Endothelial cell (in vitro differentiated cells): ENCODE data around the gene HEPHL1. TPM values are rescaled to one million over a fixed set of nuclear protein-coding genes. Genes with fewer than 3 reads are reported as not detected.

Source experiments
- DNase-seq: peaks from one replicate; pipeline ENCODE4 v3.0.0; 2021; ENCODE audit warnings: low spot score
- H3K27ac Mint-ChIP-seq: one replicate; pipeline ENCODE4 v1.8.0; 2021; ENCODE audit warnings: mixed read lengths, inconsistent platforms; ENCODE audit not compliant: unreplicated experiment
- H3K27me3 Mint-ChIP-seq: one replicate; pipeline ENCODE4 v1.8.0; 2021; ENCODE audit warnings: mild to moderate bottlenecking, moderate library complexity, mixed read lengths, inconsistent platforms; ENCODE audit not compliant: unreplicated experiment
- H3K36me3 Mint-ChIP-seq: one replicate; pipeline ENCODE4 v1.8.0; 2021; ENCODE audit warnings: mild to moderate bottlenecking, low read depth, mixed read lengths, inconsistent platforms; ENCODE audit not compliant: unreplicated experiment
- H3K4me1 Mint-ChIP-seq: one replicate; pipeline ENCODE4 v1.8.0; 2021; ENCODE audit warnings: mild to moderate bottlenecking, mixed read lengths, inconsistent platforms; ENCODE audit not compliant: unreplicated experiment
- H3K4me3 Mint-ChIP-seq: one replicate; pipeline ENCODE4 v1.8.0; 2021; ENCODE audit warnings: mild to moderate bottlenecking, mixed read lengths, inconsistent platforms; ENCODE audit not compliant: unreplicated experiment
- H3K9me3 Mint-ChIP-seq: one replicate; pipeline ENCODE4 v1.8.0; 2021; ENCODE audit warnings: mixed read lengths, inconsistent platforms; ENCODE audit not compliant: unreplicated experiment
- CTCF ChIP-seq: fragments of 200-600 bp; sonication (generic); IDR thresholded peaks from one replicate; pipeline ENCODE4 v1.5.0; 2021; ENCODE audit warnings: antibody characterized with exemption; ENCODE audit not compliant: unreplicated experiment
- total RNA-seq: library from RNA; stranded (reverse); fragmentation: NEBNext Ultra II Directional; extraction: Animal tissue kit (Norgen Biotek cat#: 25700); gene quantifications from one replicate; pipeline ENCODE4 v1.2.1, GENCODE V29; 2021; ENCODE audit not compliant: unreplicated experiment

Gene HEPHL1
- total RNA-seq, 1 donor from 2014 or later = not detected

- Mint-ChIP-seq H3K4me1 (peaks cover 12% of the 10 kb centered on the region), H3K4me3 (no peak overlapping the region), H3K36me3 (no peaks in the 10 kb centered on the region), H3K27me3 (no peaks in the 10 kb centered on the region), H3K27ac (no peak overlapping the region), H3K9me3 (no peaks in the 10 kb centered on the region)
- TF ChIP-seq CTCF = no peak
- DNase-seq = no peak
These were observed 119.1 kb downstream of the HEPHL1 start for GRCh38 chr11:94140154-94140655.

- Mint-ChIP-seq H3K4me1 (peaks cover 12% of the 10 kb centered on the region), H3K9me3 (no peaks in the 10 kb centered on the region), H3K36me3 (no peaks in the 10 kb centered on the region), H3K4me3 (no peak overlapping the region), H3K27ac (no peak overlapping the region), H3K27me3 (no peaks in the 10 kb centered on the region)
- no peak for DNase-seq
- TF ChIP-seq CTCF = no peak
These were observed 120.6 kb downstream of the HEPHL1 start for GRCh38 chr11:94141511-94142307.

- DNase-seq = no peak
- Mint-ChIP-seq H3K27me3 (no peaks in the 10 kb centered on the region), H3K4me3 (no peak overlapping the region)
These were observed 121.4 kb downstream of the HEPHL1 start for GRCh38 chr11:94142308-94143281.

GRCh38 chr11:94144216-94144615 is 123.1 kb downstream of the HEPHL1 start:
- Mint-ChIP-seq H3K27ac (no peak overlapping the region), H3K27me3 (no peaks in the 10 kb centered on the region), H3K4me3 (no peak overlapping the region), H3K9me3 (no peaks in the 10 kb centered on the region), H3K36me3 (no peaks in the 10 kb centered on the region), H3K4me1 (peaks cover 12% of the 10 kb centered on the region)
- no peak for TF ChIP-seq CTCF
- DNase-seq = no peak

More at GRCh38 chr11:94142308-94143281, 121.4 kb downstream of the HEPHL1 start:
- H3K36me3 Mint-ChIP-seq = no peaks in the 10 kb centered on the region
- no peak for TF ChIP-seq CTCF
- peaks cover 12% of the 10 kb centered on the region for H3K4me1 Mint-ChIP-seq
- no peaks in the 10 kb centered on the region for H3K9me3 Mint-ChIP-seq
- no peak overlapping the region for H3K27ac Mint-ChIP-seq
